WTC11 (cell line): ENCODE data around the gene NTN3. TPM values are rescaled to one million over a fixed set of nuclear protein-coding genes. Genes with fewer than 3 reads are reported as not detected.

ENCODE experiments used
- ATAC-seq: fragments of 200-7000 bp; cut with Tn5 transposase; 2 replicates; pipeline ENCODE4 v1.10.0; 2021; ENCODE audit warnings: mild to moderate bottlenecking, moderate library complexity
- CTCF ChIA-PET: fragments of 300-600 bp; sonication (Branson Sonifier 250); formaldehyde crosslinking; loops from one replicate; lab custom pipeline; 2021; ENCODE audit warnings: antibody characterized with exemption; lab: Charles Lee
- POLR2A ChIA-PET: fragments of 350-600 bp; sonication (Branson Sonifier 250); formaldehyde crosslinking; loops from one replicate; lab custom pipeline; 2021; ENCODE audit warnings: antibody characterized with exemption; lab: Charles Lee
- DNase-seq: peaks from one replicate; pipeline ENCODE4 v3.0.0; 2021; ENCODE audit warnings: low spot score
- H3K27ac Mint-ChIP-seq: 2 replicates; pipeline ENCODE4 v1.8.0; 2021; ENCODE audit warnings: mixed read lengths
- H3K27me3 Mint-ChIP-seq: 2 replicates; pipeline ENCODE4 v1.8.0; 2021; ENCODE audit warnings: low read depth, mild to moderate bottlenecking, moderate library complexity, mixed read lengths
- H3K36me3 Mint-ChIP-seq: 2 replicates; pipeline ENCODE4 v1.8.0; 2021; ENCODE audit warnings: mixed read lengths
- H3K4me1 Mint-ChIP-seq: 2 replicates; pipeline ENCODE4 v1.8.0; 2022; ENCODE audit warnings: mixed read lengths
- H3K4me3 Mint-ChIP-seq: 2 replicates; pipeline ENCODE4 v1.8.0; 2021; ENCODE audit warnings: mild to moderate bottlenecking, moderate library complexity, mixed read lengths
- H3K9me3 Mint-ChIP-seq: 2 replicates; pipeline ENCODE4 v1.8.0; 2021; ENCODE audit warnings: mixed read lengths
- ESRRA ChIP-seq: sonication (generic); formaldehyde crosslinking; IDR thresholded peaks from 2 replicates; pipeline ENCODE4 v1.8.1; 2022; ENCODE audit warnings: mild to moderate bottlenecking, missing genetic modification reagents, borderline replicate concordance
- ETV6 ChIP-seq: sonication (generic); formaldehyde crosslinking; IDR thresholded peaks from 2 replicates; pipeline ENCODE4 v1.8.1; 2022; ENCODE audit warnings: mild to moderate bottlenecking, missing genetic modification reagents
- FOXJ3 ChIP-seq: sonication (generic); formaldehyde crosslinking; IDR thresholded peaks from 2 replicates; pipeline ENCODE4 v1.9.0; 2021; ENCODE audit warnings: missing genetic modification reagents, mild to moderate bottlenecking, borderline replicate concordance
- IRF2 ChIP-seq: sonication (generic); formaldehyde crosslinking; IDR thresholded peaks from 2 replicates; pipeline ENCODE4 v1.8.0; 2022; ENCODE audit warnings: low read depth, missing genetic modification reagents, borderline replicate concordance
- NR1H2 ChIP-seq: sonication (generic); formaldehyde crosslinking; IDR thresholded peaks from 2 replicates; pipeline ENCODE4 v1.9.0; 2021; ENCODE audit warnings: mild to moderate bottlenecking, moderate library complexity, missing genetic modification reagents
- RELA ChIP-seq: sonication (generic); formaldehyde crosslinking; IDR thresholded peaks from 2 replicates; pipeline ENCODE4 v1.8.1; 2022; ENCODE audit warnings: missing genetic modification reagents, mild to moderate bottlenecking, borderline replicate concordance
- SP1 ChIP-seq: sonication (generic); formaldehyde crosslinking; conservative IDR thresholded peaks from 2 replicates; pipeline ENCODE4 v1.8.1; 2022; ENCODE audit warnings: missing genetic modification reagents
- TEAD4 ChIP-seq: sonication (generic); formaldehyde crosslinking; IDR thresholded peaks from 2 replicates; pipeline ENCODE4 v1.8.0; 2022; ENCODE audit warnings: mild to moderate bottlenecking, missing genetic modification reagents
- ZBTB21 ChIP-seq: sonication (generic); formaldehyde crosslinking; IDR thresholded peaks from 2 replicates; pipeline ENCODE4 v1.8.1; 2023; ENCODE audit warnings: mild to moderate bottlenecking, missing genetic modification reagents, borderline replicate concordance
- ZNF425 ChIP-seq: fragments of 250-450 bp; sonication (Bioruptor Pico); conservative IDR thresholded peaks from 2 replicates; pipeline ENCODE4 v1.9.0; 2021; ENCODE audit warnings: mild to moderate bottlenecking
- total RNA-seq: library from RNA; stranded (reverse); gene quantifications from 3 replicates; pipeline ENCODE4 v1.2.3, GENCODE V29; 2021
- TF ChIP-seq, protein P1 (sequence below): sonication (generic); formaldehyde crosslinking; conservative IDR thresholded peaks from 2 replicates; pipeline ENCODE4 v1.8.1; 2023; ENCODE audit warnings: mild to moderate bottlenecking, low read depth, missing genetic modification reagents, moderate library complexity
- TF ChIP-seq, protein P2 (sequence below): sonication (generic); formaldehyde crosslinking; IDR thresholded peaks from 2 replicates; pipeline ENCODE4 v1.8.1; 2023; ENCODE audit warnings: mild to moderate bottlenecking, missing genetic modification reagents
- TF ChIP-seq, protein P3 (sequence below): sonication (generic); formaldehyde crosslinking; IDR thresholded peaks from 2 replicates; pipeline ENCODE4 v1.8.1; 2022; ENCODE audit warnings: low read depth, mild to moderate bottlenecking, moderate library complexity, missing genetic modification reagents, borderline replicate concordance
- TF ChIP-seq, protein P4 (sequence below): sonication (generic); formaldehyde crosslinking; IDR thresholded peaks from 2 replicates; pipeline ENCODE4 v1.8.1; 2022; ENCODE audit warnings: mild to moderate bottlenecking, missing genetic modification reagents, moderate library complexity, borderline replicate concordance
- TF ChIP-seq, protein P5 (sequence below): fragments of 200-600 bp; IDR thresholded peaks from 2 replicates; pipeline ENCODE4 v1.8.0; 2022; ENCODE audit warnings: antibody characterized with exemption
- TF ChIP-seq, protein P6 (sequence below): fragments of 250-450 bp; sonication (Bioruptor Pico); IDR thresholded peaks from 2 replicates; pipeline ENCODE4 v1.9.0; 2021; ENCODE audit warnings: mild to moderate bottlenecking, borderline replicate concordance

Gene NTN3
- total RNA-seq, 1 experiment from 2014 or later = 0.92 TPM

GRCh38 chr16:2497116-2497630 lies 26.1 kb downstream of the NTN3 start:
- Mint-ChIP-seq H3K4me1 (peaks cover 4% of the 10 kb centered on the region), H3K27me3 (no peaks in the 10 kb centered on the region), H3K27ac (peak overlapping the region; percentile 16; the same call in 1 of the 2 replicates), H3K4me3 (no peak overlapping the region), H3K9me3 (no peaks in the 10 kb centered on the region), H3K36me3 (peaks cover 5% of the 10 kb centered on the region)
- ChIA-PET CTCF (interaction anchor here (1.1 kb wide), 1 partner anchor 20 kb away, joined by 3 read pairs; no protein-coding TSS in a partner anchor), POLR2A (no interaction called here)
- DNase-seq (no peak), ATAC-seq (no peak)
- TF ChIP-seq ZBTB21 (CRISPR knock-in tag) = no peak
- TF ChIP-seq RELA = no peak
- TF ChIP-seq SP1 (CRISPR knock-in tag) = no peak
- TF ChIP-seq, protein P1, sequence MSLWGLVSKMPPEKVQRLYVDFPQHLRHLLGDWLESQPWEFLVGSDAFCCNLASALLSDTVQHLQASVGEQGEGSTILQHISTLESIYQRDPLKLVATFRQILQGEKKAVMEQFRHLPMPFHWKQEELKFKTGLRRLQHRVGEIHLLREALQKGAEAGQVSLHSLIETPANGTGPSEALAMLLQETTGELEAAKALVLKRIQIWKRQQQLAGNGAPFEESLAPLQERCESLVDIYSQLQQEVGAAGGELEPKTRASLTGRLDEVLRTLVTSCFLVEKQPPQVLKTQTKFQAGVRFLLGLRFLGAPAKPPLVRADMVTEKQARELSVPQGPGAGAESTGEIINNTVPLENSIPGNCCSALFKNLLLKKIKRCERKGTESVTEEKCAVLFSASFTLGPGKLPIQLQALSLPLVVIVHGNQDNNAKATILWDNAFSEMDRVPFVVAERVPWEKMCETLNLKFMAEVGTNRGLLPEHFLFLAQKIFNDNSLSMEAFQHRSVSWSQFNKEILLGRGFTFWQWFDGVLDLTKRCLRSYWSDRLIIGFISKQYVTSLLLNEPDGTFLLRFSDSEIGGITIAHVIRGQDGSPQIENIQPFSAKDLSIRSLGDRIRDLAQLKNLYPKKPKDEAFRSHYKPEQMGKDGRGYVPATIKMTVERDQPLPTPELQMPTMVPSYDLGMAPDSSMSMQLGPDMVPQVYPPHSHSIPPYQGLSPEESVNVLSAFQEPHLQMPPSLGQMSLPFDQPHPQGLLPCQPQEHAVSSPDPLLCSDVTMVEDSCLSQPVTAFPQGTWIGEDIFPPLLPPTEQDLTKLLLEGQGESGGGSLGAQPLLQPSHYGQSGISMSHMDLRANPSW (CRISPR knock-in tag) = no peak
- TF ChIP-seq TEAD4 = no peak
- no peak for TF ChIP-seq NR1H2 (CRISPR knock-in tag)
- no peak for TF ChIP-seq IRF2 (CRISPR knock-in tag)
- no peak for TF ChIP-seq ZNF425 (CRISPR knock-in tag)
- TF ChIP-seq, protein P2, sequence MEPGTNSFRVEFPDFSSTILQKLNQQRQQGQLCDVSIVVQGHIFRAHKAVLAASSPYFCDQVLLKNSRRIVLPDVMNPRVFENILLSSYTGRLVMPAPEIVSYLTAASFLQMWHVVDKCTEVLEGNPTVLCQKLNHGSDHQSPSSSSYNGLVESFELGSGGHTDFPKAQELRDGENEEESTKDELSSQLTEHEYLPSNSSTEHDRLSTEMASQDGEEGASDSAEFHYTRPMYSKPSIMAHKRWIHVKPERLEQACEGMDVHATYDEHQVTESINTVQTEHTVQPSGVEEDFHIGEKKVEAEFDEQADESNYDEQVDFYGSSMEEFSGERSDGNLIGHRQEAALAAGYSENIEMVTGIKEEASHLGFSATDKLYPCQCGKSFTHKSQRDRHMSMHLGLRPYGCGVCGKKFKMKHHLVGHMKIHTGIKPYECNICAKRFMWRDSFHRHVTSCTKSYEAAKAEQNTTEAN (CRISPR knock-in tag) = no peak
- TF ChIP-seq, protein P3, sequence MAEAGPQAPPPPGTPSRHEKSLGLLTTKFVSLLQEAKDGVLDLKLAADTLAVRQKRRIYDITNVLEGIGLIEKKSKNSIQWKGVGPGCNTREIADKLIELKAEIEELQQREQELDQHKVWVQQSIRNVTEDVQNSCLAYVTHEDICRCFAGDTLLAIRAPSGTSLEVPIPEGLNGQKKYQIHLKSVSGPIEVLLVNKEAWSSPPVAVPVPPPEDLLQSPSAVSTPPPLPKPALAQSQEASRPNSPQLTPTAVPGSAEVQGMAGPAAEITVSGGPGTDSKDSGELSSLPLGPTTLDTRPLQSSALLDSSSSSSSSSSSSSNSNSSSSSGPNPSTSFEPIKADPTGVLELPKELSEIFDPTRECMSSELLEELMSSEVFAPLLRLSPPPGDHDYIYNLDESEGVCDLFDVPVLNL = no peak
- no peak for TF ChIP-seq FOXJ3
- TF ChIP-seq, protein P4, sequence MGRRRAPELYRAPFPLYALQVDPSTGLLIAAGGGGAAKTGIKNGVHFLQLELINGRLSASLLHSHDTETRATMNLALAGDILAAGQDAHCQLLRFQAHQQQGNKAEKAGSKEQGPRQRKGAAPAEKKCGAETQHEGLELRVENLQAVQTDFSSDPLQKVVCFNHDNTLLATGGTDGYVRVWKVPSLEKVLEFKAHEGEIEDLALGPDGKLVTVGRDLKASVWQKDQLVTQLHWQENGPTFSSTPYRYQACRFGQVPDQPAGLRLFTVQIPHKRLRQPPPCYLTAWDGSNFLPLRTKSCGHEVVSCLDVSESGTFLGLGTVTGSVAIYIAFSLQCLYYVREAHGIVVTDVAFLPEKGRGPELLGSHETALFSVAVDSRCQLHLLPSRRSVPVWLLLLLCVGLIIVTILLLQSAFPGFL = no peak

- peaks cover 5% of the 10 kb centered on the region for H3K36me3 Mint-ChIP-seq
- H3K27ac Mint-ChIP-seq = peak overlapping the region; percentile 16
- POLR2A ChIA-PET = no interaction called here
- H3K9me3 Mint-ChIP-seq = no peaks in the 10 kb centered on the region
- H3K4me1 Mint-ChIP-seq = peaks cover 4% of the 10 kb centered on the region
- ATAC-seq = no peak
- DNase-seq = no peak
- H3K27me3 Mint-ChIP-seq = no peaks in the 10 kb centered on the region
- CTCF ChIA-PET = interaction anchor here (1.0 kb wide), 1 partner anchor 23 kb away, joined by 3 read pairs; no protein-coding TSS in a partner anchor
- H3K4me3 Mint-ChIP-seq = no peak overlapping the region
- TF ChIP-seq, protein P5, sequence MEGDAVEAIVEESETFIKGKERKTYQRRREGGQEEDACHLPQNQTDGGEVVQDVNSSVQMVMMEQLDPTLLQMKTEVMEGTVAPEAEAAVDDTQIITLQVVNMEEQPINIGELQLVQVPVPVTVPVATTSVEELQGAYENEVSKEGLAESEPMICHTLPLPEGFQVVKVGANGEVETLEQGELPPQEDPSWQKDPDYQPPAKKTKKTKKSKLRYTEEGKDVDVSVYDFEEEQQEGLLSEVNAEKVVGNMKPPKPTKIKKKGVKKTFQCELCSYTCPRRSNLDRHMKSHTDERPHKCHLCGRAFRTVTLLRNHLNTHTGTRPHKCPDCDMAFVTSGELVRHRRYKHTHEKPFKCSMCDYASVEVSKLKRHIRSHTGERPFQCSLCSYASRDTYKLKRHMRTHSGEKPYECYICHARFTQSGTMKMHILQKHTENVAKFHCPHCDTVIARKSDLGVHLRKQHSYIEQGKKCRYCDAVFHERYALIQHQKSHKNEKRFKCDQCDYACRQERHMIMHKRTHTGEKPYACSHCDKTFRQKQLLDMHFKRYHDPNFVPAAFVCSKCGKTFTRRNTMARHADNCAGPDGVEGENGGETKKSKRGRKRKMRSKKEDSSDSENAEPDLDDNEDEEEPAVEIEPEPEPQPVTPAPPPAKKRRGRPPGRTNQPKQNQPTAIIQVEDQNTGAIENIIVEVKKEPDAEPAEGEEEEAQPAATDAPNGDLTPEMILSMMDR = no peak
- TF ChIP-seq ETV6 (CRISPR knock-in tag) (no peak), ESRRA (CRISPR knock-in tag) (no peak), ZBTB21 (CRISPR knock-in tag) (no peak)
- TF ChIP-seq, protein P6, sequence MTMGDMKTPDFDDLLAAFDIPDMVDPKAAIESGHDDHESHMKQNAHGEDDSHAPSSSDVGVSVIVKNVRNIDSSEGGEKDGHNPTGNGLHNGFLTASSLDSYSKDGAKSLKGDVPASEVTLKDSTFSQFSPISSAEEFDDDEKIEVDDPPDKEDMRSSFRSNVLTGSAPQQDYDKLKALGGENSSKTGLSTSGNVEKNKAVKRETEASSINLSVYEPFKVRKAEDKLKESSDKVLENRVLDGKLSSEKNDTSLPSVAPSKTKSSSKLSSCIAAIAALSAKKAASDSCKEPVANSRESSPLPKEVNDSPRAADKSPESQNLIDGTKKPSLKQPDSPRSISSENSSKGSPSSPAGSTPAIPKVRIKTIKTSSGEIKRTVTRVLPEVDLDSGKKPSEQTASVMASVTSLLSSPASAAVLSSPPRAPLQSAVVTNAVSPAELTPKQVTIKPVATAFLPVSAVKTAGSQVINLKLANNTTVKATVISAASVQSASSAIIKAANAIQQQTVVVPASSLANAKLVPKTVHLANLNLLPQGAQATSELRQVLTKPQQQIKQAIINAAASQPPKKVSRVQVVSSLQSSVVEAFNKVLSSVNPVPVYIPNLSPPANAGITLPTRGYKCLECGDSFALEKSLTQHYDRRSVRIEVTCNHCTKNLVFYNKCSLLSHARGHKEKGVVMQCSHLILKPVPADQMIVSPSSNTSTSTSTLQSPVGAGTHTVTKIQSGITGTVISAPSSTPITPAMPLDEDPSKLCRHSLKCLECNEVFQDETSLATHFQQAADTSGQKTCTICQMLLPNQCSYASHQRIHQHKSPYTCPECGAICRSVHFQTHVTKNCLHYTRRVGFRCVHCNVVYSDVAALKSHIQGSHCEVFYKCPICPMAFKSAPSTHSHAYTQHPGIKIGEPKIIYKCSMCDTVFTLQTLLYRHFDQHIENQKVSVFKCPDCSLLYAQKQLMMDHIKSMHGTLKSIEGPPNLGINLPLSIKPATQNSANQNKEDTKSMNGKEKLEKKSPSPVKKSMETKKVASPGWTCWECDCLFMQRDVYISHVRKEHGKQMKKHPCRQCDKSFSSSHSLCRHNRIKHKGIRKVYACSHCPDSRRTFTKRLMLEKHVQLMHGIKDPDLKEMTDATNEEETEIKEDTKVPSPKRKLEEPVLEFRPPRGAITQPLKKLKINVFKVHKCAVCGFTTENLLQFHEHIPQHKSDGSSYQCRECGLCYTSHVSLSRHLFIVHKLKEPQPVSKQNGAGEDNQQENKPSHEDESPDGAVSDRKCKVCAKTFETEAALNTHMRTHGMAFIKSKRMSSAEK (CRISPR knock-in tag) = no peak
- TF ChIP-seq, protein P3 = no peak
Observed at GRCh38 chr16:2497695-2498484, 26.8 kb downstream of the NTN3 start.
